IPS-18a (cell line): ENCODE results near the gene SPNS3.

Source experiments
- H3K27ac ChIP-seq: one replicate; pipeline ENCODE4 v1.5.1; 2013; ENCODE audit warnings: low read length
- H3K27me3 ChIP-seq: one replicate; pipeline ENCODE4 v1.6.1; 2013; ENCODE audit warnings: mild to moderate bottlenecking, low read length; ENCODE audit not compliant: control insufficient read depth, insufficient read depth
- H3K36me3 ChIP-seq: one replicate; pipeline ENCODE4 v1.6.1; 2013; ENCODE audit warnings: low read depth, low read length; ENCODE audit not compliant: control insufficient read depth
- H3K4me1 ChIP-seq: one replicate; pipeline ENCODE4 v1.6.1; 2013; ENCODE audit warnings: low read depth, low read length; ENCODE audit not compliant: control insufficient read depth
- H3K4me3 ChIP-seq: one replicate; pipeline ENCODE4 v1.5.1; 2013; ENCODE audit warnings: low read length
- H3K9ac ChIP-seq: one replicate; pipeline ENCODE4 v1.6.1; 2013; ENCODE audit warnings: mild to moderate bottlenecking, low read length, moderate library complexity
- H3K9me3 ChIP-seq: one replicate; pipeline ENCODE4 v1.6.1; 2013; ENCODE audit warnings: low read depth, low read length; ENCODE audit not compliant: control insufficient read depth

SPNS3 gene

GRCh38 chr17:4475001-4475400 is 41.3 kb downstream of the SPNS3 start:
- no peak overlapping the region for H3K9ac ChIP-seq
- no peak overlapping the region for H3K27ac ChIP-seq
- H3K4me3 ChIP-seq = no peak overlapping the region
- no peaks in the 10 kb centered on the region for H3K27me3 ChIP-seq
- H3K4me1 ChIP-seq = no peaks in the 10 kb centered on the region
- H3K9me3 ChIP-seq = no peaks in the 10 kb centered on the region
- H3K36me3 ChIP-seq = no peaks in the 10 kb centered on the region

GRCh38 chr17:4475463-4475862 is 41.7 kb downstream of the SPNS3 start:
- Histone ChIP-seq H3K27me3 (no peaks in the 10 kb centered on the region), H3K9me3 (no peaks in the 10 kb centered on the region), H3K36me3 (no peaks in the 10 kb centered on the region), H3K4me3 (no peak overlapping the region), H3K9ac (no peak overlapping the region), H3K4me1 (no peaks in the 10 kb centered on the region), H3K27ac (no peak overlapping the region)

- H3K9ac ChIP-seq = no peak overlapping the region
These were observed 42.3 kb downstream of the SPNS3 start for GRCh38 chr17:4476017-4476416.

GRCh38 chr17:4476511-4477070 is 42.9 kb downstream of the SPNS3 start:
- Histone ChIP-seq H3K9ac (no peak overlapping the region), H3K27ac (no peak overlapping the region), H3K4me3 (no peak overlapping the region), H3K27me3 (no peaks in the 10 kb centered on the region), H3K4me1 (no peaks in the 10 kb centered on the region), H3K9me3 (no peaks in the 10 kb centered on the region), H3K36me3 (no peaks in the 10 kb centered on the region)

More at GRCh38 chr17:4476017-4476416, 42.3 kb downstream of the SPNS3 start:
- H3K36me3 ChIP-seq = no peaks in the 10 kb centered on the region
- H3K27ac ChIP-seq = no peak overlapping the region
- no peak overlapping the region for H3K4me3 ChIP-seq
- no peaks in the 10 kb centered on the region for H3K27me3 ChIP-seq
- no peaks in the 10 kb centered on the region for H3K4me1 ChIP-seq
- no peaks in the 10 kb centered on the region for H3K9me3 ChIP-seq

- no peak overlapping the region for H3K27ac ChIP-seq
- H3K9me3 ChIP-seq = no peaks in the 10 kb centered on the region
- H3K4me1 ChIP-seq = no peaks in the 10 kb centered on the region
- no peak overlapping the region for H3K9ac ChIP-seq
- H3K27me3 ChIP-seq = no peaks in the 10 kb centered on the region
- H3K36me3 ChIP-seq = no peaks in the 10 kb centered on the region
- H3K4me3 ChIP-seq = no peak overlapping the region
These were observed 43.6 kb downstream of the SPNS3 start for GRCh38 chr17:4477255-4477791.

GRCh38 chr17:4478318-4478830 is 44.6 kb downstream of the SPNS3 start:
- H3K4me1 ChIP-seq = no peaks in the 10 kb centered on the region
- no peaks in the 10 kb centered on the region for H3K36me3 ChIP-seq
- no peak overlapping the region for H3K4me3 ChIP-seq
- H3K27ac ChIP-seq = no peak overlapping the region
- H3K9me3 ChIP-seq = no peaks in the 10 kb centered on the region
- no peaks in the 10 kb centered on the region for H3K27me3 ChIP-seq
- no peak overlapping the region for H3K9ac ChIP-seq

GRCh38 chr17:4479340-4479981 is 45.7 kb downstream of the SPNS3 start:
- Histone ChIP-seq H3K9ac (no peak overlapping the region), H3K27ac (no peak overlapping the region), H3K27me3 (no peaks in the 10 kb centered on the region)

GRCh38 chr17:4479982-4480751 is 46.4 kb downstream of the SPNS3 start:
- H3K36me3 ChIP-seq = no peaks in the 10 kb centered on the region
- no peak overlapping the region for H3K27ac ChIP-seq
- no peak overlapping the region for H3K4me3 ChIP-seq

More at GRCh38 chr17:4479340-4479981, 45.7 kb downstream of the SPNS3 start:
- Histone ChIP-seq H3K4me3 (no peak overlapping the region), H3K4me1 (no peaks in the 10 kb centered on the region), H3K36me3 (no peaks in the 10 kb centered on the region), H3K9me3 (no peaks in the 10 kb centered on the region)

GRCh38 chr17:4480929-4481898 is 47.5 kb downstream of the SPNS3 start:
- Histone ChIP-seq H3K27ac (no peak overlapping the region), H3K9me3 (no peaks in the 10 kb centered on the region), H3K4me3 (no peak overlapping the region), H3K36me3 (no peaks in the 10 kb centered on the region), H3K4me1 (no peaks in the 10 kb centered on the region), H3K9ac (no peak overlapping the region), H3K27me3 (no peaks in the 10 kb centered on the region)

More at GRCh38 chr17:4479982-4480751, 46.4 kb downstream of the SPNS3 start:
- no peaks in the 10 kb centered on the region for H3K27me3 ChIP-seq
- H3K9me3 ChIP-seq = no peaks in the 10 kb centered on the region
- no peak overlapping the region for H3K9ac ChIP-seq
- no peaks in the 10 kb centered on the region for H3K4me1 ChIP-seq

GRCh38 chr17:4482338-4483011 is 48.7 kb downstream of the SPNS3 start:
- H3K27ac ChIP-seq = no peak overlapping the region
- H3K4me3 ChIP-seq = no peak overlapping the region
- H3K9ac ChIP-seq = no peak overlapping the region
- no peaks in the 10 kb centered on the region for H3K4me1 ChIP-seq
- H3K36me3 ChIP-seq = no peaks in the 10 kb centered on the region
- no peaks in the 10 kb centered on the region for H3K9me3 ChIP-seq
- no peaks in the 10 kb centered on the region for H3K27me3 ChIP-seq
